Tibial nerve (tissue), 4 donors: ENCODE results near the gene SMPD1.

Source experiments
- CTCF ChIP-seq, 5 experiments: fragments of 200-600 bp in 3 of 5; fragments of 450-650 bp in 2 of 5; sonication (generic) in 3 of 5; IDR thresholded peaks; one replicate each; pipeline ENCODE4 v1.5.1; 2016 to 2019; ENCODE audit warnings: antibody characterized with exemption in 5 of 5, mild to moderate bottlenecking in 3 of 5, moderate library complexity in 2 of 5
- EP300 ChIP-seq, 2 donors: sonication (generic); formaldehyde crosslinking; IDR thresholded peaks; one replicate each; pipeline ENCODE4 v1.6.1; 2017; ENCODE audit warnings: antibody characterized with exemption in 2 of 2, mild to moderate bottlenecking in 1 of 2
- POLR2A ChIP-seq, 2 donors: fragments of 450-650 bp; IDR thresholded peaks; one replicate each; pipeline ENCODE4 v1.6.1; 2017; ENCODE audit warnings: antibody characterized with exemption in 2 of 2, mild to moderate bottlenecking in 2 of 2, moderate library complexity in 2 of 2

GRCh38 chr11:6350043-6350442, 40.2 kb upstream of the SMPD1 start:
- TF ChIP-seq CTCF (IDR thresholded peaks at IDR 0.05): no peak
- no peak for TF ChIP-seq EP300 (IDR thresholded peaks at IDR 0.05)
- TF ChIP-seq POLR2A (IDR thresholded peaks at IDR 0.05): no peak
